Fibroblast of skin of right biceps (primary cell): ENCODE results near the gene RETREG2.
"Not testable (repeated sequence)": the region's sequence is repeated elsewhere in the genome, so short reads cannot be mapped to it uniquely, and the experiment has no call there.

Experiments used
- DNase-seq: peaks from one replicate; pipeline ENCODE4 v3.0.0-alpha.2; 2013

The RETREG2 gene

DNA sequence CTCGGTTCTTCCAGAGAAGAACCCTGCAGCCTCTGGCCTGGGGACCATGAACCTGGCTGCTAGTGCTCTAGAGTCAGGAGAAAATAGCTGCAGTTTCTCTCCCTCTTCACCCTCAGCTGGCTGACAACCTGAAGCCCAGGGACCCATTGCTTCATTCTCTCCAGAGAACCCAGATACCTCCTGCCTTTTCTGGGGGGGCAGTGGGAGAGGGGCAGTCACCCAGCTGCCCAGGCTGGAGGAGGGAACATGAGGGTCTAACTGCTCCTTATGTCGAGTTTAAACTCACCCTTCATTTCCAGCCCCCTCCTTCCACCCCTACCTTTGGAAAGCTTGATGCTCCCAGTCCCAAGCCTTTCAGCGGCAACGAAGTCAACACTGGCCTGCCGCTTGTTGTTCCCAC lies 20.9 kb downstream of the RETREG2 start:
- DNase-seq, result no peak

DNA sequence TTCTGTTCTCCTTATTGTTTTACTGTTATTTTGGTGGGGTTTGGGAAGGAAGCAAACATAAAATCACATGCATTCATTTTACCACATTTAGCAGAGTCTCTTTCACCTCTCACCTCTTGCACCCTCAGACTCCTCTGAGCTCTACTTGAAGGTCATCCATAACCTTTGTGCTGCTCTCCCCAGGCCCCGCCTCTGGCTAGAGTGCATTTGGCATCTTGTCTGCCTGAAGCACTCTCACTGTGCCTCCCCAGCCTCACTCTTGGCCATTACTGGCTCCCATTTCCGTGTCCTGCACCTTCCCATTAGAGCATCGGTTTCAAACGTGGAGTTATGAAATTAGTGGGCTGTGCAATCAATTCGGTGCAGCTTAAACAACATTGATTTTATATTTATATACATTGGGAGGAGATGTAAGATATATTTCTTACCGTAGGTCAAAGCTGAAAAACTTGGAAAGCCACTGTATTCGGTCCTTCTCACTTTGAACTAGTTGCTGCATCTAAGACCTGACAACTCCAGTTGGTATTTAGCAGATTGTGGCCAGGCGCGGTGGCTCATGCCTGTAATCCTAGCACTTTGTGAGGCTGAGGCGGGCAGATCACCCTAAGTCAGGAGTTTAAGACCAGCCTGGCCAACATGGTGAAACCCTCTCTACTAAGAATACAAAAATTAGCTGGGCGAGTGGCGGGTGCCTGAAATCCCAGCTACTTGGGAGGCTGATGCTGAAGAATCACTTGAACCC lies 21.6 kb downstream of the RETREG2 start:
- DNase-seq, result no peak

DNA sequence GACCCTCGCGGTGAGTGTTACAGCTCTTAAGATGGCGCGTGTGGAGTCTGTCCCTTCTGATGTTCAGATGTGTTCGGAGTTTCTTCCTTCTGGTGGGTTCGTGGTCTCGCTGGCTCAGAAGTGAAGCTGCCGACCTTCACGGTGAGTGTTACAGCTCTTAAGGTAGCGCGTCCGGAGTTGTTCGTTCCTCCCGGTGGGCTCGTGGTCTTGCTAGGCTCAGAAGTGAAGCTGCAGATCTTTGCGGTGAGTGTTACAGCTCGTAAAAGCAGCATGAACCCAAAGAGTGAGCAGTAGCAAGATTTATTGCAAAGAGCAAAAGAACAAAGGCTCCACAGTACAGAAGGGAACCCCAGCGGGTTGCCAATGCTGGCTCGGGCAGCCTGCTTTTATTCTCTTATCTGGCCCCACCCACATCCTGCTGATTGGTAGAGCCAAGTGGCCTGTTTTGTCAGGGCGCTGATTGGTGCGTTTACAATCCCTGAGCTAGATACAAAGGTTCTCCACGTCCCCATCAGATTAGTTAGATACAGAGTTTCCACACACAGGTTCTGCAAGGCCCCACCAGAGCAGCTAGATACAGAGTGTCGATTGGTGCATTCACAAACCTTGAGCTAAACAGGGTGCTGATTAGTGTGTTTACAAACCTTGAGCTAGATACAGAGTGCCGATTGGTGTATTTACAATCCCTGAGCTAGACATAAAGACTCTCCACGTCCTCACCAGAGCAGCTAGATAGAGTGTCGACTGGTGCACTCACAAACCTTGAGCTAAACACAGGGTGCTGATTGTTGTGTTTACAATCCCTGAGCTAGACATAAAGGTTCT lies 22.6 kb downstream of the RETREG2 start:
- DNase-seq, result not testable (repeated sequence)

DNA sequence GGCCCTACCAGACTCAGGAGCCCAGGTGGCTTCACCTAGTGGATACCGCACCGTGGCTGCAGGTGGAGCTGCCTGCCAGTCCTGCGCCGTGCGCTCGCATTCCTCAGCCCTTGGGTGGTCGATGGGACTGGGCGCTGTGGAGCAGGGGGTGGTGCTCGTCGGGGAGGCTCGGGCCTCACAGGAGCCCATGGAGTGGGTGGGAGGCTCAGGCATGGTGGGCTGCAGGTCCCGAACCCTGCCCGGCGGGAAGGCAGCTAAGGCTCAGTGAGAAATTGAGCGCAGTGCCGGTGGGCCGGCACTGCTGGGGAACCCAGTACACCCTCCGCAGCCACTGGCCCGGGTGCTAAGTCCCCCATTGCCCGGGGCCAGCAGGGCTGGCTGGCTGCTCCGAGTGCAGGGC lies 23.3 kb downstream of the RETREG2 start:
- not testable (repeated sequence) for DNase-seq

DNA sequence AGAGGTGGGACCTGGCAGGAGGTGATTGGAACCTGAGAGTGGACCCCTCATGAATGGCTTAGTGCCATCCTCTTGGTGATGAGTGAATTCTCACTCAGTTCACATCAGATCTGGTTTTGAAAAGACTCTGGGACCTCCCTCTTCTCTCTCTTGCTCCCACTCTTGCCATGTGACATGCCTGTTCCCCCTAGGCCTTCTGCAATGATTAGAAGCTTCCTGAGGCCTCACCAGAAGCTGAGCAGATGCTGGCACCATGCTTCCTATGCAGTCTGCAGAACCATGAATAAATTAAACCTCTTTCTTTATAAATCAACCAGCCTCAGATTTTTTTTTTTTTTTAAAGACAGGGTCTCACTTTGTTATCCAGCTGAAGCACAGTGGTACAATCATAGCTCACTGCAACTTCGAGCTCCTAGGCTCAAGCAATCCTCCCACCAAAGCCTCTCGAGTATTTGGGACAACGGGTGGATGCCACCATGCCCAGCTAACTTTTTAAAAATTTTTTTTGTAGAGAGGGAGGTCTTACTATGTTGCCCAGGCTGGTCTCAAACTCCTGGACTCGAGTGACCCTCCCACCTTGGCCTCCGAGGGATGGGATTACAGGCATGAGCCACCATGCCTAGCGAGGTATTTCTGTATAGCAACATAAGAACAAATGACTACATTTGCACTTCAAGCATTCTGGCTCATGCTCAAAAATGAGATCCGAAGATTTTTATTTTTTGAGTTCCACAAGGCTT lies 26.5 kb downstream of the RETREG2 start:
- DNase-seq, result no peak

DNA sequence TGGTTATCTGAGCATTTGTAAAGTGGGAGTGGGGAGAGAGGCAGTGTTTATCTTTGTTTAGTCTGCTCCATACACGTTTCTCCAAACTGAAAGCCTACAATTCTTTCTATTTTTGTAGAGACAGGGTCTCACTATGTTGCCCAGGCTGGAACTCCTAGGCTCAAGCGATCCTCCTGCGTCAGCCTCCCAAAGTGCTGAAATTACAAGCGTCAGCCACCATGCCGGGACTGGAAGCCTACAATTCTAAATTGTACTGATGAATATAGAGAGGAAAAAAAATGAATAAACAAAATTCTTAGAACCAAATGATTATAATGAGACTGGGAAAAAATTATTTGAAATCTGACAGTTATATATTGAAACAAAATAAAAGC lies 27.1 kb downstream of the RETREG2 start:
- no peak for DNase-seq

DNA sequence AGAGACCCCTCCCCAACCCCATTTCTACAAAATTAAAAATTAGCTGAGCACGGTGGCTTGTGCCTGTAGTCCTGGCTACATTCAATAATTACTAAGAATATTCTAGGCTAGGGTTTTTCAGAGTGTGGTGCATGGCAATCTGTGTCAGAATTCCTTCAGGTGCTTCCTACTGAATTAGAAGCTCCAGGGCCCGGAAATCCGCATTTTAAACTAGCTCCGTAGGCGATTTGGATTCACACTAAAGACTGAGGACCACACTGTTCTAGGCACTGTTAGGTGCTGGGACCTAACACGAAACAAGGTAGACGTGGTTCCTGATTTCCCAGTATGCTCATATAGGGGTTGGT lies 27.9 kb downstream of the RETREG2 start:
- DNase-seq, result no peak

DNA sequence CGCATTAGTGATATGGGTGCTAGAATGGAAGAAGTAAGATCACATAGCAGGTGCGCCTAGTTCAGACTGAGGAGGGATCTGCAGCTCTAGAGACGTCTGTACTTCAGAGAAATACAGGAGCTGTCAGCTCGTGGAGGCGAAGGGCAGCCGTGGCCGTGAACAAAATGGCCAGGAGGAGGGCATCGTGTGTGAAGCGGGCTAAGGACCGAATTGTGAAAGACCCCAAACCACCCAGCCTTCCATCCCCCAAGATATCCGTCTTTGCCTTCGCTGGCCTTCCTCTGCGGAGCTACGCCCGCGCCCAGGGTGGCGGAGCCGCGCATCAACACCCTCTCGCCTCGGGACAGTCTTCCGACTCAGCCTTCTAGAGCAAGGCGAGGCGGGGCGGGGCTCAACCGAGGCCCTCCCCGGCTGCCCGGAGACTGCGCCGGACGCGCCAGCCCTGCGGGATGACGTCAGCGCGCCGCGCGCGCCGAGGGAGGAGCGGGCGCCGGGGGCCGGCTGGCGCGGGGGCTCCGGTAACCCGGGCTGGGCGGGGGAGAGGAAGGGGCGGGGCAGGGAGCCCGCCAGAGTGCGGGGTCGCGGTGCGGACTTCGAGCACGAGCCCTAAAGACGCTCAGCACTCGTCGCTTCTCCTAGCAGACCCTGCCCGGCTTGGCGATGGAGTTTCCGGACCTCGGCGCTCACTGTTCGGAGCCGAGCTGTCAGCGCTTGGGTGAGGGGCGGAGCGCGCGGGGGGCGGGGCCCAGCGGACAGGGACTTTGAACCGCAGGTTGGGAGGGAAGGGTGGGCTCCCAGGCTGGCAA lies 28.5 kb downstream of the RETREG2 start, which contains the start of gene ZFAND2B:
TSS of gene ZFAND2B (plus strand) at position 455 of the 806 bp plus-strand sequence. CDS start at position 661, 206 bp downstream.
- peak; percentile 94 for DNase-seq

DNA sequence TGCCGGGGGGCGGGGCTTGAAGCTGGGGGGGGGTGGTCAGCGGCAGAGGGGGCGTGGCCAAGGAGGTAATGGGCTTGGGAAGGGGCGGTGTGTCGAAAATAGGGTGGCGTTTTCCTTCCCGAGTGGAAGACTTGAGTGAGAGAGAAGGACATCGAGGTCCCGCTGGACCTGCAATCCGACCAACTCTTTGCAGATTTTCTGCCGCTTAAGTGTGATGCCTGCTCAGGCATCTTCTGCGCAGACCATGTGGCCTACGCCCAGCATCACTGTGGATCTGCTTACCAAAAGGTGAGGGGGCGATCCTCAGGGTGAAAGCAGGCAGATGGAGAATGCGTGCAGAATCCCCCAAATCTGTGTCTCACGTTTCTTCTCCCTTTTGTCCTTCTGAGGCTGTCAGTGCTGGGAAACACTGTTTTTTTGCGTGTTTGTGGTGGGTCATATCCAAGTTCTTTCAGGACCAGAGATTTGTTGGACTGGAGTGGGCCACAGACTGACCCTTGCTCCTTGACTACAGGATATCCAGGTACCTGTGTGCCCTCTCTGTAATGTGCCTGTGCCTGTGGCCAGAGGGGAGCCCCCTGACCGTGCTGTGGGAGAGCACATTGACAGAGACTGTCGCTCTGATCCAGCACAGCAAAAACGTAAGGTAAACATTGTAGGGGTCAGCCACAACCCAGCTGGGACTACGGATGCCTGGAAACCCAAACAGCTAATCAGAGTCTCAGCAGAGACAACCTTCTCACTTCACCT lies 29.2 kb downstream of the RETREG2 start:
- no peak for DNase-seq

DNA sequence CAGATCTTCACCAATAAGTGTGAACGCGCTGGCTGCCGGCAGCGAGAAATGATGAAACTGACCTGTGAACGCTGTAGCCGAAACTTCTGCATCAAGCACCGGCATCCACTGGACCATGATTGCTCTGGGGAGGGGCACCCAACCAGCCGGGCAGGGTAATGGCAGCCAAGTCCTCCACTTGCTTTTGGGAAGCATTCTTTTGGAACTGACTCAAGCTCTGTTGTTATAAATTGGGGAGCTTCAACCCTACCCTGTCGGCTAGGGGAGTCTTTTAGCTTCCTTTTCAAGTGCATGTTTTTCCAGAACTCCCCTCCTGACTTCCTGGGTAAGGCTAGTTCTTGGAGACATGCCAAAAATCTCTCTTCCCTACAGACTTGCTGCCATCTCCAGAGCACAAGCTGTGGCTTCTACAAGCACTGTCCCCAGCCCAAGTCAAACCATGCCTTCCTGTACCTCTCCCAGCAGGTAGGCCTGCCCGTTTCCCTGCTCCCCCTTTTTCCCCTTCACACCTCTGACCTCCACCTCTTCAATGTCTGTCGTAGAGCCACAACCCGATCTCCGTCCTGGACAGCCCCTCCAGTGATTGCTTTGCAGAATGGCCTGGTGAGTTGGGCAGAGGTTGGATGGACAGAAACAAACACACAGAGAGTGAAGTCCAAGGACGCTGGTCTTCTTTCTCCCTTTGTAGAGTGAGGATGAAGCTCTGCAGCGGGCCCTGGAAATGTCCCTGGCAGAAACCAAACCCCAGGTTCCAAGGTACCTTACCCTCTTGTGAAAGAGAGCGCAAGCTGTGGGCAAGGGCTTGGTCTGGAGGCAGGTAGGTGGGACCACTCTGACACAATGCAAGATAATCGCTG lies 30.0 kb downstream of the RETREG2 start:
- peak; percentile 34 for DNase-seq

DNA sequence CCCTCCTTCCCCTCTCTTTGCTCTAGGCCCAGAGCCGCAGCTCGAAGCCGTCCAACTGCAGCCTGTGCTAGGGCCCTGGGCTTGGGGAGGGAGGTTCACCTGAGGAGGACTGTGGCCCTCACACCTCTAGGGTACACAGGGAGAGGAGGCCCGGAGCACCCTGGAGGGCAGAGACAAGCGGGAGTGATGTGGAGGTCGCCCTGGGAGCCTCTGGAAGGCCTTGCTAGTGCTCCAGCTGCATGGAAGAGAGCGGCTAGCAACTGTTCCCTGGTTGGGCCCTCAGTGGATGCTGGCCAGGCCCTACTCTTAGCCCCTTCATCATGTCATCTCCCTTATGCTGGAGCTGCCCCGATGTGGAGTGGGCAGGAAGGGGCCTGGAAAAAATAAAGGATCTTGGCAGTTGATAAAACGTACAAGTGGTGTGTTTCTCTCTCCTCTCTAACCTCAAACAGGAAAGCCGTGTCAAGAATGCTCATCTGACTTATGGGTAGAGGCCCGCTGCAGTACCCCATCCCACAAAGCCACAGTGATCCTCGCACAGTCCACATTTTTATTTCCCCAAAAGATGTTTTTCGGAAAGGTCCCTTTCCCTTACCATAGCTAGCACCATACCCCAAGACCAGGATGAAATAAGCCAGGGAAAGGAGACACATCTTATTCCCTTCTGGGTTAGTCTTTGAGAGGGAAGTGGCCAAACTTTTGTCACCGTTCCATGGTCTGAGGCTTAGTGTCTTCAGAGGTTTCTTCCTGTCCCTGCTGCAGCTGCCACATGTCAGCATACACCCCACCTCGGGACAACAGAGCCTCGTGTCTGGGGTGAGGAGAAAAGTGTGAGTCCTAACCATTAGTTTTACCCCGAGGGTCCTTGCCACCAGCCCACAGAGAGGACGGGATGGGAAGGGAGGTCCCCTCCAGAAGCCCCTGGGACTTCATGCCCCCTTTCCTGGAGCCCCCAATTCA lies 31.4 kb downstream of the RETREG2 start:
- DNase-seq, result no peak

DNA sequence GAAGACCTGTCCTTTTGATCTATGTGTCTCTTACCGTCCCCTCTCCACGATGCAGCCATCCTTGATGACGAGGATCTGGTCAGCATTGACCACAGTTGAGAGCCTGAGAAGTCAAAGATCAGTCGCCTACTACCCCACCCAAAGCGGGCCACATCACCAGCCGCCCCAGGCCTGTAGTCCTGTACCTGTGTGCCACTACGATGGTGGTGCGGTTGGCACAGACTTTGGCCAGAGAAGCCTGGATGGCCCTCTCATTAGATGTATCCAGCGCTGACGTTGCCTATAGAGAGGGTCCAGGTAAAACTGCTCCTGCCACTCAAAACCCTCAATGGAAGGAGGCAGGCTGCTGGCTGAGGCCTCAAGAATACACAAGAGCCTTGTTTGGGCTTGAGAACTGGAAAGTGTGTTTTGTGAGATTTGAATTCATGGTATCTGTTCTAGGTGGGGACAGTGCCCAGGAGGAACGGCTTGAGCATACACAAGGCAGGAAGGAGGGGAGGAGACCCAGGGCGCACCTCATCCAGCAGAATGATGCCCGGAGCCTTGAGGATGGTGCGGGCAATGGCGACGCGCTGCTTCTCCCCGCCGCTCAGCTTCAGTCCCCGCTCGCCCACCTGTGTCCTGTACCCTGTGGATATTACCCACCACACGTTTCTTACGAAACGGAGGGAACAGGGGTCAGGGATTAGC lies 32.3 kb downstream of the RETREG2 start:
- no peak for DNase-seq

DNA sequence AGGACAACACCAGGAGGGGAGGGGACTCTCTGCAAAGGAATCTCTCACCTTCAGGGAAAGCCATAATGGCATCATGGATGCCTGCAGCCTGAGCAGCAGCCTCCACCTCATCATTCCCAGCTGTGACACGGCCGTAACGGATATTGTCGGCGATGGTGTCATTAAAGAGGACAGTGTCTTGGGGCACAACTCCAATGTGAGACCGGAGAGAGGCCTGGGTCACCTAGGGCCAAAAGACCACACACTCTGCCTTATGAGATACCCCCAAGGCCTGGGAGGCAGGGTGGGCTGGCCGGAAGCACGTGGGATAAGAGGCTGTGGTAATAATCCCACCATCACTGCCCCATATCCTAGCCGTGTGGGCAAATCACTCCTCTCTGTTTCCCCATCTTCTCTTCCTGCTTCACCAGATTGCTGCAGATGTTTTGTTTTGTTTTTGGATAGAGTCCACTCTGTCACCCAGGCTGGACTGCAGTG lies 32.8 kb downstream of the RETREG2 start:
- no peak for DNase-seq

DNA sequence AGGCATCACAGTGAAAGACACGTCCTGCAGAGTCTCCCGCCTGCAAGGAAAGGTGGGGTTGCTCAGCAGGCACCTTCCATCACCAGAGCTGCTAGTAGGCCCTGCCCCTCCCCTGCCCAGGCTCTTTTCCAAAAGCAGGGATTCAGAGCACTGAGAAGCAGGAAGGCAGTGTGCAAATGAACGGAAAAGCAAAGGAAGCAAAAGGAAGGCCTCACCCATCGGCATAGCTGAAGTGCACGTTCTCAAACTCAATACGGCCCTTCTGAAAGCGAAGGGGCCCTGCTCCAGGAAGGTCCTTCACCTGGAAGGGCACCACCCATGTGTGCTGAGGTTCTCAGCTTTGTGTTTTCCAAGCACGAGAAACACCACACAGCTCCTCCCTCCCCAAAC lies 34.9 kb downstream of the RETREG2 start:
- no peak for DNase-seq

DNA sequence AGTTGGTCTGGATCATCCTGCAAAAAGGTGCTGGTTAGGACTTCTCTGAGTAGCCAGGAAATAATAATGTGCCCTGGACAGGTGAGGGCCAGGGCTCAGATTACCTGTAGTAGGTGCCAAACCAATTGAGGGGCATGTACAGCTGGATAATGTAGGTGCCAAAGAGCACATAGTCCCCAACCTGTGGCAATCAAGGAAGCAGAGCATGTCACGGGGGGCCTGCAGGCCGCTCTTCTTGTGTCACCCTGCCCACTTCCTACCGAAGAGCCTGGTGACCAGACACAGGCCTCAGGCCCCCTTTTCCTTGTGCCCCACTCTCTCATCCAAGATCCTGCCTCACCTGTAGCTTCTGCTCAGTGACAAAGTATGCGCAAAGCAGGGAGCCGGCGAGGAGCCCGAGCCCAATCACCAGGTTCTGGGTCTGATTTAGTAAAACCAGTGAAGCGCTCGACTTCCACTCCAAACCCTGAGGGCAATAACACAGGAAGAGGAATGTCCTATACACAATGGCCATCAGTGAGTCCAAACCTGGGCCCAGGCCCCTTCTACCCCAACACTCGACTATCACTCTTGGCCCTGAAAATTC lies 35.5 kb downstream of the RETREG2 start:
- DNase-seq, result no peak

DNA sequence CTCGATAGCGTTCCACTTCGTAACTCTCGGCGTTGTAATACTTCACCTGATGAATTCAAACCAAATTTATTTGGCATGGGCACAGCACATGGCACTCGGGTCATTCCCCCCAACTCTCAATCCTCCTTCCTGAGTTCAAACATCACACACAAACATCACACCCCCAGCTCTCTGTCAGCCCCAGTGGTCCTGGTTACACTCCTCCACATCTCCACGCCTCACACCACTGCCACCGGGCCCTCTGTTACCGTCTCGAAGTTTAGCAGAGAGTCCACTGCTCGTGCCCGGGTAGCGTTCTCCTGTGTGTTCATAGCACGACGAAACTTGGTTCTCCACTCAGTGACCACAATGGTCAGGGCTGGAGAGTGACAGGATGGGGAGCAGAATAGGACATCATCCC lies 36.1 kb downstream of the RETREG2 start:
- DNase-seq, result no peak

DNA sequence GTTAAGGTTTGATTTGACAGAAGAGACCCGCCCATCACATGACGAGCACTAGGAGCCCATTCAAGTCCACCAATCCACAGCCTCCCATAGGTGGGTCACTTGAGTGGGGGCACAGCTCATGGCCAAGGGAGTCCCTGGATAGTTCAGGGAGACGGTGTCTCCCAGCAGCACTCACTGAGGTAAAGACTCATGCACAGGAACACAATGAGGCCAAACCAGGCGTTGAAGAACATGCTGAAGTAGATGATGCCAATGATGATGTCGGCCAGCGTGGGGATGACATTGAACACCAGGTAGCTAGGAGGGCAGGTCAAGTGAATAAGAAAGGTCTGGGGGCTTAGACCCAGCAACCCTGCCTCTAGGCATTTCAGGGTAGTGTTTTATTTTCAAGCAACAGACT lies 36.7 kb downstream of the RETREG2 start:
- no peak for DNase-seq

DNA sequence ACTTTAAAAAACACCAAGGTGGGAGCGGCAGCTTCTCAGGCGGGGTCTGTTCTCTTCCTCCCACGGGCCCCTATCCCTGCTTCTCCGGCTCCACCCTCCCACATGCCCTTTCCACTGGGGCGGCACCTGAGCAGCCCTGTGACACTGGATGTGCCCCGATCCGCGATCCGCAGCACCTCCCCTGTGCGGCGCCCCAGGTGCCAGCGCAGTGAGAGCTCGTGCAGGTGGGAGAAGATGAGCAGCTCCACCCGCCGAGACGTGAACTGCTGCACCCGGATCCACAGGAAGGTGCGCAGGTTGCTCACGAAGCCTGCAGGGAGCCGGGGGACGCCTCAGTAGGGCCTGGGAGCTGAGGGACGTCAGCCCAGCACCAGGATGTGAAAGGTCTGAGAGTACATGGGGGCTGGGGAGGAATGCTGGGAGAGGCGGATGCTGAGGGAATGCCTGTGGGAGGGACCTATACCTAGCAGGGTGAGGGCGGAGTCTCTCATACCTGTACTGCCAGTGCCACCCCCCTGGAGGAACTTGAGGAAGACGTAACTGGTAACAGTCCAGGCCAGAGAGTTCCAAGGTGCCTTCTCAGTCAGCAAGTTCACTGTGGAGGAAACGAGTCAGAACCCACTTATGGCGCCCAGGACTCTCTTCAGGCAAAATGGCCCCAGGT lies 37.9 kb downstream of the RETREG2 start:
- no peak for DNase-seq
